Brain microvascular endothelial cell (primary cell): ENCODE data around the gene RUNX1.

ENCODE experiments used
- DNase-seq: peaks from one replicate; pipeline ENCODE4 v3.0.0-alpha.2; 2020
- H3K27ac ChIP-seq: fragments of 250-450 bp; sonication (Bioruptor Pico); 2 replicates; pipeline ENCODE4 v1.5.1; 2020; ENCODE audit warnings: mild to moderate bottlenecking, moderate library complexity
- H3K27me3 ChIP-seq: fragments of 250-450 bp; sonication (Bioruptor Pico); replicated peaks from 2 replicates; pipeline ENCODE4 v1.5.1; 2020; ENCODE audit warnings: mild to moderate bottlenecking
- H3K36me3 ChIP-seq: fragments of 250-450 bp; sonication (Bioruptor Pico); replicated peaks from 2 replicates; pipeline ENCODE4 v1.5.1; 2020; ENCODE audit warnings: mild to moderate bottlenecking
- H3K4me3 ChIP-seq: 2 replicates; pipeline ENCODE4 v1.5.1; 2011; ENCODE audit warnings: low read depth, mild to moderate bottlenecking, control low read depth, low read length, moderate library complexity
- CTCF ChIP-seq: IDR thresholded peaks from 2 replicates; pipeline ENCODE4 v1.5.1; 2011; ENCODE audit warnings: low read depth, mild to moderate bottlenecking, moderate library complexity, low read length, control low read depth, inconsistent platforms; ENCODE audit errors: missing control alignments
- in situ Hi-C: cut with HindIII; loops from 2 replicates; pipeline ENCODE4 v1.10.0; 2017; ENCODE audit warnings: low sequenced_read_pairs, low pct_ligation_motif_present

Gene RUNX1

GRCh38 chr21:34802180-34802899 lies 246.8 kb downstream of the RUNX1 start:
- no peak for TF ChIP-seq CTCF
- in situ Hi-C loops = no loop called here
- H3K36me3 ChIP-seq = peaks cover 39% of the 10 kb centered on the region
- H3K27ac ChIP-seq = peak overlapping the region; percentile 44
- DNase-seq = no peak
- H3K27me3 ChIP-seq = no peaks in the 10 kb centered on the region
- no peak overlapping the region for H3K4me3 ChIP-seq

GRCh38 chr21:34801519-34802132 lies 247.5 kb downstream of the RUNX1 start:
- peak; percentile 52 for TF ChIP-seq CTCF
- DNase-seq = no peak
- peaks cover 46% of the 10 kb centered on the region for H3K36me3 ChIP-seq
- H3K27ac ChIP-seq = peak overlapping the region; percentile 44
- in situ Hi-C loops = no loop called here
- no peak overlapping the region for H3K4me3 ChIP-seq
- no peaks in the 10 kb centered on the region for H3K27me3 ChIP-seq

GRCh38 chr21:34800797-34801518 lies 248.1 kb downstream of the RUNX1 start:
- H3K27ac ChIP-seq = peak overlapping the region; percentile 44
- H3K36me3 ChIP-seq = peaks cover 51% of the 10 kb centered on the region
- H3K27me3 ChIP-seq = no peaks in the 10 kb centered on the region
- TF ChIP-seq CTCF = no peak
- no peak for DNase-seq
- in situ Hi-C loops = no loop called here
- H3K4me3 ChIP-seq = no peak overlapping the region

- Histone ChIP-seq H3K27me3 (no peaks in the 10 kb centered on the region), H3K36me3 (peaks cover 67% of the 10 kb centered on the region), H3K4me3 (no peak overlapping the region), H3K27ac (no peak overlapping the region)
- in situ Hi-C loops = no loop called here
- no peak for DNase-seq
- no peak for TF ChIP-seq CTCF
Observed at GRCh38 chr21:34799092-34799491, 250.0 kb downstream of the RUNX1 start.

- no peak for DNase-seq
- Histone ChIP-seq H3K36me3 (peaks cover 67% of the 10 kb centered on the region), H3K27me3 (no peaks in the 10 kb centered on the region), H3K4me3 (no peak overlapping the region), H3K27ac (no peak overlapping the region)
- TF ChIP-seq CTCF = no peak
- in situ Hi-C loops = no loop called here
Observed at GRCh38 chr21:34797921-34798535, 251.1 kb downstream of the RUNX1 start.
